Skeletal muscle satellite cell (primary cell): Measurements from ENCODE around the gene NUTM2G.
"Not testable (repeated sequence)": the region's sequence is repeated elsewhere in the genome, so short reads cannot be mapped to it uniquely, and the experiment has no call there.

Source experiments
- H3K27me3 ChIP-seq: 2 replicates; pipeline ENCODE4 v1.7.0; 2013; ENCODE audit warnings: low read length; ENCODE audit not compliant: control insufficient read depth, insufficient read depth
- H3K36me3 ChIP-seq: 2 replicates; pipeline ENCODE4 v1.7.0; 2013; ENCODE audit warnings: mild to moderate bottlenecking, control low read depth, low read length; ENCODE audit not compliant: insufficient read depth
- H3K4me1 ChIP-seq: 2 replicates; pipeline ENCODE4 v1.7.0; 2013; ENCODE audit warnings: low read length; ENCODE audit not compliant: control insufficient read depth, insufficient read depth
- H3K4me2 ChIP-seq: 2 replicates; pipeline ENCODE4 v1.7.0; 2013; ENCODE audit warnings: mild to moderate bottlenecking, low read length
- H3K4me3 ChIP-seq: 2 replicates; pipeline ENCODE4 v1.7.0; 2013; ENCODE audit warnings: low read length
- H3K9ac ChIP-seq: 2 replicates; pipeline ENCODE4 v1.7.0; 2013; ENCODE audit warnings: mild to moderate bottlenecking, low read depth, low read length, moderate library complexity
- H3K9me3 ChIP-seq: replicated peaks from 2 replicates; pipeline ENCODE4 v1.7.0; 2013; ENCODE audit warnings: mild to moderate bottlenecking, control low read depth, low read length

Gene NUTM2G

GRCh38 chr9:96949346-96949745 lies 20.7 kb downstream of the NUTM2G start:
- not testable (repeated sequence) for H3K27me3 ChIP-seq, H3K9ac ChIP-seq, H3K36me3 ChIP-seq, H3K4me2 ChIP-seq, H3K4me3 ChIP-seq, H3K4me1 ChIP-seq, H3K9me3 ChIP-seq

GRCh38 chr9:96950539-96950938 lies 21.9 kb downstream of the NUTM2G start:
- H3K27me3 ChIP-seq, H3K36me3 ChIP-seq, H3K4me3 ChIP-seq: not testable (repeated sequence)

GRCh38 chr9:96967591-96967990 lies 38.9 kb downstream of the NUTM2G start:
- H3K9me3 ChIP-seq, H3K4me3 ChIP-seq, H3K36me3 ChIP-seq, H3K9ac ChIP-seq, H3K4me2 ChIP-seq, H3K4me1 ChIP-seq, H3K27me3 ChIP-seq: not testable (repeated sequence)

More at GRCh38 chr9:96950539-96950938, 21.9 kb downstream of the NUTM2G start:
- not testable (repeated sequence) for H3K9ac ChIP-seq, H3K4me1 ChIP-seq, H3K9me3 ChIP-seq, H3K4me2 ChIP-seq

GRCh38 chr9:96972552-96972951 lies 43.9 kb downstream of the NUTM2G start:
- H3K4me2 ChIP-seq, H3K36me3 ChIP-seq, H3K27me3 ChIP-seq, H3K9ac ChIP-seq, H3K9me3 ChIP-seq, H3K4me3 ChIP-seq, H3K4me1 ChIP-seq: not testable (repeated sequence)

GRCh38 chr9:96974037-96974436 lies 45.4 kb downstream of the NUTM2G start:
- H3K9me3 ChIP-seq, H3K9ac ChIP-seq, H3K36me3 ChIP-seq, H3K4me3 ChIP-seq, H3K4me1 ChIP-seq, H3K4me2 ChIP-seq, H3K27me3 ChIP-seq: not testable (repeated sequence)

GRCh38 chr9:96983496-96984122 lies 55.0 kb downstream of the NUTM2G start:
- H3K27me3 ChIP-seq, H3K4me3 ChIP-seq, H3K9ac ChIP-seq, H3K4me2 ChIP-seq, H3K9me3 ChIP-seq, H3K36me3 ChIP-seq, H3K4me1 ChIP-seq: not testable (repeated sequence)

- H3K4me1 ChIP-seq, H3K4me2 ChIP-seq, H3K4me3 ChIP-seq, H3K27me3 ChIP-seq, H3K36me3 ChIP-seq, H3K9me3 ChIP-seq, H3K9ac ChIP-seq: not testable (repeated sequence)
These were observed 55.5 kb downstream of the NUTM2G start for GRCh38 chr9:96984139-96984538.

- H3K9ac ChIP-seq, H3K27me3 ChIP-seq, H3K4me3 ChIP-seq, H3K36me3 ChIP-seq, H3K4me1 ChIP-seq, H3K9me3 ChIP-seq, H3K4me2 ChIP-seq: not testable (repeated sequence)
These were observed 56.2 kb downstream of the NUTM2G start for GRCh38 chr9:96984887-96985286.
